Neural progenitor cell (in vitro differentiated cells): Measurements from ENCODE around the gene PSTPIP1. TPM values are rescaled to one million over a fixed set of nuclear protein-coding genes. Genes with fewer than 3 reads are reported as not detected.

Experiments used
- DNase-seq: peaks from one replicate; pipeline ENCODE4 v3.0.0-alpha.2; 2016; ENCODE audit warnings: low spot score
- H2AFZ ChIP-seq: fragments of 200-600 bp; sonication (generic); replicated peaks from 2 replicates; pipeline ENCODE4 v1.6.1; 2016; ENCODE audit warnings: antibody characterized with exemption
- H3F3A ChIP-seq: fragments of 200-600 bp; sonication (generic); 2 replicates; pipeline ENCODE4 v1.6.1; 2016; ENCODE audit warnings: antibody characterized with exemption, low read depth
- H3K27ac ChIP-seq: fragments of 200-600 bp; sonication (generic); 2 replicates; pipeline ENCODE4 v1.5.1; 2016; ENCODE audit warnings: mild to moderate bottlenecking
- H3K27me3 ChIP-seq: fragments of 200-600 bp; sonication (generic); 2 replicates; pipeline ENCODE4 v1.6.1; 2016; ENCODE audit warnings: mild to moderate bottlenecking, moderate library complexity
- H3K36me3 ChIP-seq: fragments of 200-600 bp; sonication (generic); 2 replicates; pipeline ENCODE4 v1.5.1; 2016
- H3K4me1 ChIP-seq: fragments of 200-600 bp; sonication (generic); 2 replicates; pipeline ENCODE4 v1.6.1; 2016; ENCODE audit warnings: mixed run types
- H3K4me2 ChIP-seq: fragments of 200-600 bp; sonication (generic); 2 replicates; pipeline ENCODE4 v1.6.1; 2016
- H3K4me3 ChIP-seq: fragments of 200-600 bp; sonication (generic); 2 replicates; pipeline ENCODE4 v1.5.1; 2016
- H3K79me2 ChIP-seq: fragments of 200-600 bp; sonication (generic); 2 replicates; pipeline ENCODE4 v1.6.1; 2016; ENCODE audit warnings: low read depth
- H3K9ac ChIP-seq: fragments of 200-600 bp; sonication (generic); 2 replicates; pipeline ENCODE4 v1.6.1; 2016
- H3K9me3 ChIP-seq: fragments of 200-600 bp; sonication (generic); 2 replicates; pipeline ENCODE4 v1.5.1; 2016; ENCODE audit warnings: low read depth
- H4K20me1 ChIP-seq: fragments of 200-600 bp; sonication (generic); 2 replicates; pipeline ENCODE4 v1.6.1; 2016; ENCODE audit warnings: low read depth
- H3K27ac Mint-ChIP-seq: 3 replicates; pipeline ENCODE4 v1.8.0; 2021; ENCODE audit warnings: mixed read lengths
- H3K27me3 Mint-ChIP-seq: 2 replicates; pipeline ENCODE4 v1.8.0; 2022; ENCODE audit warnings: low read depth, mild to moderate bottlenecking, inconsistent platforms, moderate library complexity, mixed read lengths; ENCODE audit not compliant: insufficient read depth
- H3K36me3 Mint-ChIP-seq: 3 replicates; pipeline ENCODE4 v1.8.0; 2021; ENCODE audit warnings: mixed read lengths
- H3K4me1 Mint-ChIP-seq: 3 replicates; pipeline ENCODE4 v1.8.0; 2021; ENCODE audit warnings: mixed read lengths
- H3K4me3 Mint-ChIP-seq: 3 replicates; pipeline ENCODE4 v1.8.0; 2021; ENCODE audit warnings: mild to moderate bottlenecking, moderate library complexity, mixed read lengths
- H3K9me3 Mint-ChIP-seq: 3 replicates; pipeline ENCODE4 v1.8.0; 2020; ENCODE audit warnings: mixed read lengths
- CTCF ChIP-seq: fragments of 200-600 bp; sonication (generic); IDR thresholded peaks from 2 replicates; pipeline ENCODE4 v1.5.1; 2017; ENCODE audit warnings: antibody characterized with exemption, mild to moderate bottlenecking
- EZH2 ChIP-seq: fragments of 200-600 bp; sonication (generic); IDR thresholded peaks from 2 replicates; pipeline ENCODE4 v1.6.1; 2017; ENCODE audit warnings: antibody characterized with exemption, mild to moderate bottlenecking, moderate library complexity
- EZH2phosphoT487 ChIP-seq: fragments of 200-600 bp; sonication (generic); IDR thresholded peaks from 2 replicates; pipeline ENCODE4 v1.6.1; 2017; ENCODE audit warnings: antibody characterized with exemption
- small RNA-seq: library from RNA; depleted of rRNA; stranded (forward); fragments of <200 nt; gene quantifications from one replicate; pipeline ENCODE3, GENCODE V24; 2015
- total RNA-seq: library from RNA; depleted of rRNA; stranded (reverse); fragments of >200 nt; gene quantifications from 2 replicates; pipeline ENCODE4 v1.2.3, GENCODE V29; 2015; ENCODE audit warnings: low replicate concordance

PSTPIP1 gene
- total RNA-seq, 1 donor from 2014 or later: 0.19 TPM

- Mint-ChIP-seq H3K27me3 (peaks cover 9% of the 10 kb centered on the region), H3K4me3 (peak overlapping the region; percentile 2), H3K9me3 (no peaks in the 10 kb centered on the region), H3K36me3 (no peaks in the 10 kb centered on the region), H3K4me1 (peaks cover 7% of the 10 kb centered on the region), H3K27ac (no peak overlapping the region)
- TF ChIP-seq EZH2: no peak
- TF ChIP-seq CTCF: no peak
- TF ChIP-seq EZH2phosphoT487: no peak
- H3F3A ChIP-seq: peaks cover 9% of the 10 kb centered on the region
- H3K4me2 ChIP-seq: peak overlapping the region; percentile 60
- no peaks in the 10 kb centered on the region for H3K27me3 ChIP-seq
- H3K9me3 ChIP-seq: no peaks in the 10 kb centered on the region
- no peaks in the 10 kb centered on the region for H3K36me3 ChIP-seq
- no peaks in the 10 kb centered on the region for H4K20me1 ChIP-seq
- peaks cover 3% of the 10 kb centered on the region for H3K4me1 ChIP-seq
- H3K9ac ChIP-seq: no peak overlapping the region
- H3K79me2 ChIP-seq: no peaks in the 10 kb centered on the region
- peak overlapping the region; percentile 35 for H2AFZ ChIP-seq
- no peak overlapping the region for H3K27ac ChIP-seq
- DNase-seq: peak; percentile 84
- H3K4me3 ChIP-seq: peak overlapping the region; percentile 12
These were observed 88.6 kb downstream of the PSTPIP1 start for GRCh38 chr15:77083381-77084160.

GRCh38 chr15:77084436-77084835 lies 89.5 kb downstream of the PSTPIP1 start:
- H3K4me2 ChIP-seq: no peak overlapping the region
- DNase-seq: no peak
- peaks cover 3% of the 10 kb centered on the region for H3K4me1 ChIP-seq
- H3K9me3 Mint-ChIP-seq: no peaks in the 10 kb centered on the region
- H3K4me1 Mint-ChIP-seq: peaks cover 7% of the 10 kb centered on the region
- H3K4me3 ChIP-seq: no peak overlapping the region
- H3K79me2 ChIP-seq: no peaks in the 10 kb centered on the region
- H3K36me3 Mint-ChIP-seq: no peaks in the 10 kb centered on the region
- no peaks in the 10 kb centered on the region for H4K20me1 ChIP-seq
- no peak overlapping the region for H3K4me3 Mint-ChIP-seq
- no peak for TF ChIP-seq CTCF
- TF ChIP-seq EZH2phosphoT487: no peak
- TF ChIP-seq EZH2: no peak
- peak overlapping the region; percentile 35 for H2AFZ ChIP-seq
- no peaks in the 10 kb centered on the region for H3K9me3 ChIP-seq
- no peak overlapping the region for H3K9ac ChIP-seq
- H3K36me3 ChIP-seq: no peaks in the 10 kb centered on the region
- no peak overlapping the region for H3K27ac ChIP-seq
- no peak overlapping the region for H3K27ac Mint-ChIP-seq
- peaks cover 9% of the 10 kb centered on the region for H3K27me3 Mint-ChIP-seq
- no peaks in the 10 kb centered on the region for H3K27me3 ChIP-seq
- peaks cover 9% of the 10 kb centered on the region for H3F3A ChIP-seq

- Mint-ChIP-seq H3K4me1 (peaks cover 7% of the 10 kb centered on the region), H3K4me3 (no peak overlapping the region), H3K9me3 (no peaks in the 10 kb centered on the region), H3K27me3 (peaks cover 9% of the 10 kb centered on the region), H3K27ac (no peak overlapping the region), H3K36me3 (no peaks in the 10 kb centered on the region)
- H3K4me1 ChIP-seq: peaks cover 3% of the 10 kb centered on the region
- H3K4me2 ChIP-seq: no peak overlapping the region
- H3K27ac ChIP-seq: no peak overlapping the region
- H3K27me3 ChIP-seq: no peaks in the 10 kb centered on the region
- H3F3A ChIP-seq: peaks cover 9% of the 10 kb centered on the region
- no peak overlapping the region for H3K9ac ChIP-seq
- no peak overlapping the region for H3K4me3 ChIP-seq
- H3K79me2 ChIP-seq: no peaks in the 10 kb centered on the region
- no peak overlapping the region for H2AFZ ChIP-seq
- TF ChIP-seq CTCF (no peak), EZH2phosphoT487 (no peak), EZH2 (no peak)
- no peaks in the 10 kb centered on the region for H4K20me1 ChIP-seq
- DNase-seq: no peak
- H3K9me3 ChIP-seq: no peaks in the 10 kb centered on the region
- no peaks in the 10 kb centered on the region for H3K36me3 ChIP-seq
These were observed 90.4 kb downstream of the PSTPIP1 start for GRCh38 chr15:77085297-77085696.

Small RNA genes within 50 kb of the gene (small RNA-seq; reads per million reads assigned to genes)
- not detected for gene RN7SL278P

Other genes with a start within 250 kb of the PSTPIP1 start
- 15.0 and 20.4 TPM in 2 replicates for gene SCAPER, start 89.8 kb upstream of the PSTPIP1 start, total RNA-seq
- gene RCN2, start 63.4 kb upstream of the PSTPIP1 start, total RNA-seq: 358 and 645 TPM in 2 replicates
- gene TSPAN3, start 76.0 kb downstream of the PSTPIP1 start, total RNA-seq: 331 and 474 TPM in 2 replicates